Neuronal stem cell (in vitro differentiated cells): Measurements from ENCODE around the gene FAM20C.
A peak's percentile ranks its signal among the peaks of the same experiment; 100 is the strongest.

Experiments
- DNase-seq: peaks from one replicate; pipeline ENCODE4 v3.0.0-alpha.2; 2013; ENCODE audit warnings: low spot score
- H2AFZ ChIP-seq: one replicate; pipeline ENCODE4 v1.6.1; 2013; ENCODE audit warnings: mild to moderate bottlenecking, low read length, inconsistent platforms
- H2AK5ac ChIP-seq: 2 replicates; pipeline ENCODE4 v1.6.1; 2013; ENCODE audit warnings: low read depth, mild to moderate bottlenecking, inconsistent platforms, low read length, moderate library complexity, mixed read lengths
- H2BK120ac ChIP-seq: 2 replicates; pipeline ENCODE4 v1.6.1; 2013; ENCODE audit warnings: low read depth, mild to moderate bottlenecking, inconsistent platforms, low read length, moderate library complexity, mixed read lengths
- H2BK12ac ChIP-seq: one replicate; pipeline ENCODE4 v1.6.1; 2013; ENCODE audit warnings: low read length, inconsistent platforms
- H2BK15ac ChIP-seq: 2 replicates; pipeline ENCODE4 v1.6.1; 2013; ENCODE audit warnings: mild to moderate bottlenecking, low read length, inconsistent platforms, mixed read lengths
- H2BK5ac ChIP-seq: one replicate; pipeline ENCODE4 v1.6.1; 2013; ENCODE audit warnings: inconsistent platforms, mild to moderate bottlenecking, low read length, moderate library complexity
- H3K14ac ChIP-seq: one replicate; pipeline ENCODE4 v1.6.1; 2013; ENCODE audit warnings: low read length, inconsistent platforms
- H3K18ac ChIP-seq: 2 replicates; pipeline ENCODE4 v1.6.1; 2013; ENCODE audit warnings: low read length, inconsistent platforms
- H3K23ac ChIP-seq: 2 replicates; pipeline ENCODE4 v1.6.1; 2013; ENCODE audit warnings: low read depth, mild to moderate bottlenecking, mixed read lengths, low read length, inconsistent platforms; ENCODE audit not compliant: poor library complexity
- H3K27ac ChIP-seq: replicated peaks from 3 replicates; pipeline ENCODE4 v1.5.1; 2013; ENCODE audit warnings: low read length, inconsistent platforms
- H3K27me3 ChIP-seq, 3 experiments: 2 replicates each; pipeline ENCODE4 v1.6.1; 2013; ENCODE audit warnings: low read length in 3 of 3, mild to moderate bottlenecking in 2 of 3, inconsistent platforms in 1 of 3, low read depth in 1 of 3, mixed read lengths in 1 of 3, moderate library complexity in 1 of 3; ENCODE audit not compliant: control insufficient read depth in 3 of 3, insufficient read depth in 3 of 3
- H3K36me3 ChIP-seq, 2 donors: replicated peaks in 1 of 2; 2 replicates each; pipeline ENCODE4 v1.6.1; 2013; ENCODE audit warnings: low read length in 2 of 2; ENCODE audit not compliant: control insufficient read depth in 2 of 2, insufficient read depth in 2 of 2
- H3K4ac ChIP-seq: 2 replicates; pipeline ENCODE4 v1.6.1; 2013; ENCODE audit warnings: inconsistent platforms, mild to moderate bottlenecking, low read length, moderate library complexity
- H3K4me1 ChIP-seq, 2 donors: 1 replicate in 1 of 2; 2 replicates in 1 of 2; pipeline ENCODE4 v1.6.1; 2013; ENCODE audit warnings: low read length in 2 of 2, low read depth in 1 of 2; ENCODE audit not compliant: control insufficient read depth in 2 of 2, insufficient read depth in 1 of 2
- H3K4me2 ChIP-seq: one replicate; pipeline ENCODE4 v1.6.1; 2013; ENCODE audit warnings: mild to moderate bottlenecking, low read length, inconsistent platforms; ENCODE audit not compliant: insufficient read depth, poor library complexity, severe bottlenecking
- H3K4me3 ChIP-seq, 2 donors: 2 replicates each; pipeline ENCODE4 v1.5.1; 2013; ENCODE audit warnings: low read length in 2 of 2, mild to moderate bottlenecking in 2 of 2, inconsistent platforms in 1 of 2, moderate library complexity in 1 of 2
- H3K79me1 ChIP-seq: one replicate; pipeline ENCODE4 v1.6.1; 2013; ENCODE audit warnings: low read depth, mild to moderate bottlenecking, inconsistent platforms, low read length, moderate library complexity
- H3K9ac ChIP-seq: one replicate; pipeline ENCODE4 v1.6.1; 2013; ENCODE audit warnings: mild to moderate bottlenecking, low read depth, low read length, inconsistent platforms; ENCODE audit not compliant: poor library complexity
- H3K9me3 ChIP-seq, 2 donors: replicated peaks in 1 of 2; 2 replicates each; pipeline versions ENCODE3 to v1.6.1; 2013; ENCODE audit warnings: low read length in 2 of 2, mild to moderate bottlenecking in 2 of 2, inconsistent platforms in 1 of 2, low read depth in 1 of 2, mixed read lengths in 1 of 2, moderate library complexity in 1 of 2; ENCODE audit not compliant: control insufficient read depth in 2 of 2, insufficient read depth in 1 of 2
- H4K8ac ChIP-seq: one replicate; pipeline ENCODE4 v1.6.1; 2013; ENCODE audit warnings: low read depth, mild to moderate bottlenecking, inconsistent platforms, low read length, moderate library complexity
- H4K91ac ChIP-seq: one replicate; pipeline ENCODE4 v1.6.1; 2013; ENCODE audit warnings: low read length, low read depth, mild to moderate bottlenecking, inconsistent platforms; ENCODE audit not compliant: poor library complexity
- WGBS, 2 donors: extraction: QIAGEN DNeasy Blood & Tissue Kit; methylation state at CpG; one replicate each; pipeline ENCODE4 v1.1.7; 2013; ENCODE audit warnings: missing lambda C conversion rate in 2 of 2, mixed read lengths in 1 of 2; ENCODE audit not compliant: insufficient read length in 2 of 2, insufficient replicate concordance in 1 of 2; ENCODE audit errors: extremely low coverage in 2 of 2; 5-methylcytosine and 5-hydroxymethylcytosine counted together

Gene FAM20C

DNA sequence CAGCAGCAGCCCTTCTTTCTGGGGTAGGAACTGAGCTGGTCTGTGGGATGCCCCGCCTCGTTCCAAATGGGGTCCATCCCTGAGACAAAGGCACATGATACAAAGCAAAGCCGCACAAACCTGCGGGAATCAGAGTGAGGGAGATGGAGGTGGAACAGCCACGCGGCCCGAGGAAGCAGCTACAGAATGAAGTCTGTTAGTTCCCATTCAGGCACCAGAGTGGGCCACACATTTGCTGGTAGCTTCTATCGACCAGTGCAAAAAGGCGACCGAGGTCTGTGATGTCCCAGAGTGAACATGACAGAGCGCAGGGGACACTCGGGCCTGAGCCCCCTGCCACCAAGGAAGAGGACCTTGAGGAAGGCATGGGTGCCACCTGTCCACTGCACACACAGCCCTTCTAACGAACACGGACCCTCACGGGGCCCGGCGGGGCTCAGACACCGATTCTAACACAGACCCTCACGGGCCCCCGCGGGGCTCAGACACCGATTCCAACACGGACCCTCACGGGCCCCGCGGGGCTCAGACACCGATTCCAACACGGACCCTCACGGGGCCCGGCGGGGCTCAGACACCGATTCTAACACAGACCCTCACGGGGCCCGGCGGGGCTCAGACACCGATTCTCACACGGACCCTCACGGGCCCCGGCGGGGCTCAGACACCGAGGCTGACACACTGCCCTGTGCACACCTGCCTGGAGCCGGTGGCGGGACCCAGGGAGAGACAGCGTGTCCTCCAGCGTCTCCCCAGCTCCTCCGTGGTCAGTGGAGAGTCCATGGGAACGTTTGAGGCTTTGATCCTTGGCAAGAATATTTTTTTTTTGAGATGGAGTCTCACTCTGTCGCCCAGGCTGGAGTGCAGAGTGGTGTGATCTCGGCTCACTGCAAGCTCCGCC, 32.8 kb upstream of the FAM20C start:
- Histone ChIP-seq H3K27me3 (peaks cover 0 to 32% (median 0%) of the 10 kb centered on the region in 3 experiments), H2AFZ (no peak overlapping the region), H2BK15ac (peak overlapping the region; percentile 98), H3K36me3 (no peaks in the 10 kb centered on the region), H3K4me2 (no peak overlapping the region), H2AK5ac (peak overlapping the region; percentile 99), H3K4me3 (no peak overlapping the region), H3K4me1 (peaks cover 0 to 7% of the 10 kb centered on the region in 2 donors), H3K79me1 (no peaks in the 10 kb centered on the region), H3K4ac (no peak overlapping the region), H3K18ac (peak overlapping the region; percentile 75), H3K14ac (peak overlapping the region; percentile 47), H2BK5ac (no peak overlapping the region), H3K27ac (no peak overlapping the region), H2BK12ac (no peak overlapping the region), H3K9me3 (no peaks in the 10 kb centered on the region), H3K9ac (no peak overlapping the region), H3K23ac (no peak overlapping the region), H4K8ac (no peak overlapping the region), H2BK120ac (peak overlapping the region; percentile 61), H4K91ac (peak overlapping the region; percentile 65)
- no peak for DNase-seq
- no CpG with 5 or more reads among the region's 50 CpGs for WGBS, 2 donors

DNA sequence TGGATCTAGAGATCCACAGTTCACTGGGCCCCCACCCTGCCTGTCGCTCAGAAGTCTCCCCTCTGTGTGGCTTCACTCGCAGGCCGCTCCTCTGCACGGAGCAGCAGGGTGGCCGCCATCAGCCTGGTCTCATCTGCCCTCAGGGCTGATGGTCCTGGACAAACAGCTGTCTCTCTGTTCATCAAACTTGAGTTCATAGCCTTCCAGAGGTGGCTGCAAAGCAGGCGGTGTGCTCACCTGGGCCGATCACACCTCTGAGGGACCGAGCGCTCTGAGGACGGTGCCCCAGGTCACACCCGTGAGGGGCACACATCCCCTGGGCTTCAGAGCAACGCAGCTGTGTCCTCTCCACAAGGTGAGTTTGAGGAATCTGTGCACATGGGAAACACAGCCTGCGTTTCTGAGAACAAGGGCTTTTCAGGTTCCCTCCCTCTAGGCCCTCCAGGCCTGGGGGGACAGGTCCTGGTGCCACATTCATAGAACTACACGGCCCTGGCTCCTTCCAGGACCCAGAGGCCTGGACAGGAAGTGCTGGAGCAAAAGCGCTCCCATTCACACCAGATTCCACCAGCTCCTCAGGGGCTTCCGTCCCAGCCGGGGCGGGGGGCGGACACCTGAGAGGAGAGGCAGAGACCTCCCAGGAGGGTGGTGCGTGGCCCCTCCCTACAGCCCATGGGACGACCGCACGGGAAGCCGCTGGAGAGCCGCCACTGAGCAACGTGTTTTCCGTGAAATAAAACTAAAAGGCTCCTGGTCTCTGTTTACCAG, 31.2 kb upstream of the FAM20C start:
- Histone ChIP-seq H3K36me3 (no peaks in the 10 kb centered on the region), H3K9ac (peak overlapping the region; percentile 47), H3K27me3 (peaks cover 0 to 34% (median 0%) of the 10 kb centered on the region in 3 experiments), H3K9me3 (no peaks in the 10 kb centered on the region), H2BK15ac (no peak overlapping the region), H2BK120ac (no peak overlapping the region), H3K18ac (peak overlapping the region; percentile 68), H2AK5ac (peak overlapping the region; percentile 19), H3K4me2 (no peak overlapping the region), H4K91ac (no peak overlapping the region), H3K79me1 (no peaks in the 10 kb centered on the region), H3K4me1 (peaks cover under 1 to 2% of the 10 kb centered on the region in 2 donors), H2AFZ (peak overlapping the region; percentile 69), H4K8ac (no peak overlapping the region), H2BK5ac (no peak overlapping the region), H3K23ac (no peak overlapping the region), H3K4me3 (no peak overlapping the region), H3K14ac (no peak overlapping the region), H2BK12ac (no peak overlapping the region), H3K27ac (no peak overlapping the region), H3K4ac (no peak overlapping the region)
- WGBS, 2 donors = no CpG with 5 or more reads among the region's 27 CpGs
- DNase-seq = no peak

GRCh38 chr7:162632-163297, 29.6 kb upstream of the FAM20C start:
- Histone ChIP-seq H4K8ac (no peak overlapping the region), H3K79me1 (no peaks in the 10 kb centered on the region), H3K9me3 (no peaks in the 10 kb centered on the region), H2AK5ac (peak overlapping the region; percentile 77), H2BK12ac (no peak overlapping the region), H3K18ac (no peak overlapping the region), H2BK5ac (no peak overlapping the region), H3K36me3 (no peaks in the 10 kb centered on the region), H2AFZ (no peak overlapping the region), H2BK15ac (peak overlapping the region; percentile 45), H3K4me3 (no peak overlapping the region), H3K14ac (peak overlapping the region; percentile 91), H3K27ac (no peak overlapping the region), H3K4me2 (no peak overlapping the region), H4K91ac (no peak overlapping the region), H3K4me1 (peaks cover 4 to 5% of the 10 kb centered on the region in 2 donors), H2BK120ac (no peak overlapping the region), H3K9ac (no peak overlapping the region), H3K4ac (no peak overlapping the region), H3K27me3 (peaks cover 0 to 19% (median 0%) of the 10 kb centered on the region in 3 experiments), H3K23ac (no peak overlapping the region)
- WGBS, 2 donors = no CpG with 5 or more reads among the region's 21 CpGs
- no peak for DNase-seq
